K562 (cell line): ENCODE measurements around the gene ANAPC2. TPM values are rescaled to one million over a fixed set of nuclear protein-coding genes. Genes with fewer than 3 reads are reported as not detected.

Experiments used
- E2F3 ChIP-seq: fragments of 250-450 bp; sonication (Bioruptor Pico); IDR thresholded peaks from 2 replicates; pipeline ENCODE4 v1.4.0; 2020; ENCODE audit warnings: mild to moderate bottlenecking
- EGR1 ChIP-seq: fragments of 450-650 bp; conservative IDR thresholded peaks from 2 replicates; pipeline ENCODE4 v1.6.1; 2017; ENCODE audit warnings: mild to moderate bottlenecking
- ETV1 ChIP-seq: fragments of 450-650 bp; conservative IDR thresholded peaks from 2 replicates; pipeline ENCODE4 v1.6.1; 2016; ENCODE audit warnings: missing genetic modification characterization, control low read depth, low read depth, missing compliant biosample characterization
- ETV5 ChIP-seq: sonication (generic); formaldehyde crosslinking; IDR thresholded peaks from 2 replicates; pipeline ENCODE4 v1.4.0; 2020; ENCODE audit warnings: low read depth, mild to moderate bottlenecking, missing genetic modification reagents
- FIP1L1 ChIP-seq: fragments of 200-400 bp; formaldehyde crosslinking; IDR thresholded peaks from 2 replicates; pipeline ENCODE4 v1.6.1; 2018; ENCODE audit warnings: mild to moderate bottlenecking, low read depth, low read length; ENCODE audit not compliant: poor library complexity, severe bottlenecking
- GMEB1 ChIP-seq: fragments of 250-450 bp; sonication (Bioruptor Pico); IDR thresholded peaks from 2 replicates; pipeline ENCODE4 v1.4.0; 2020; ENCODE audit warnings: mild to moderate bottlenecking
- HCFC1 ChIP-seq: IDR thresholded peaks from 2 replicates; pipeline ENCODE4 v1.6.1; 2012; ENCODE audit warnings: low read depth, low read length, improper control_type of control experiment
- ID3 ChIP-seq, 2 experiments: fragments of 250-450 bp in 1 of 2; fragments of 450-650 bp in 1 of 2; sonication (Bioruptor Pico) in 1 of 2; IDR thresholded peaks; 2 replicates each; pipeline versions ENCODE4 v1.6.1 to v1.8.0; 2016 to 2021; ENCODE audit warnings: mild to moderate bottlenecking in 2 of 2, moderate library complexity in 2 of 2, missing compliant biosample characterization in 1 of 2, missing genetic modification characterization in 1 of 2
- NR2C2 ChIP-seq, 2 experiments: fragments of 200-800 bp in 1 of 2; sonication (Bioruptor generic) in 1 of 2; sonication (generic) in 1 of 2; formaldehyde crosslinking in 1 of 2; IDR thresholded peaks; 2 replicates each; pipeline versions ENCODE4 v1.6.1 to v1.8.0; 2016 to 2022; ENCODE audit warnings: mild to moderate bottlenecking in 1 of 2, missing compliant biosample characterization in 1 of 2, missing genetic modification characterization in 1 of 2, missing genetic modification reagents in 1 of 2
- PML ChIP-seq: IDR thresholded peaks from 2 replicates; pipeline ENCODE4 v1.6.1; 2012; ENCODE audit warnings: low read length, inconsistent platforms
- RB1 ChIP-seq: fragments of 450-650 bp; IDR thresholded peaks from 2 replicates; pipeline ENCODE4 v1.6.1; 2017; ENCODE audit warnings: low read depth, mild to moderate bottlenecking
- RBFOX2 ChIP-seq: fragments of 200-400 bp; formaldehyde crosslinking; IDR thresholded peaks from 2 replicates; pipeline ENCODE4 v1.6.1; 2017; ENCODE audit warnings: low read depth, mild to moderate bottlenecking, low read length, moderate library complexity
- WHSC1 ChIP-seq: IDR thresholded peaks from one replicate; pipeline ENCODE4 v1.6.1; 2012; ENCODE audit warnings: low read length, control low read depth, inconsistent platforms
- ZHX1 ChIP-seq: fragments of 150-350 bp; conservative IDR thresholded peaks from 2 replicates; pipeline ENCODE4 v1.6.1; 2014; ENCODE audit warnings: low read length
- ZMIZ1 ChIP-seq, 2 experiments: fragments of 150-350 bp in 1 of 2; IDR thresholded peaks; 2 replicates each; pipeline ENCODE4 v1.6.1; 2012 to 2016; ENCODE audit warnings: low read depth in 2 of 2, low read length in 2 of 2, mild to moderate bottlenecking in 1 of 2, moderate library complexity in 1 of 2
- ZNF232 ChIP-seq: sonication (generic); formaldehyde crosslinking; IDR thresholded peaks from 2 replicates; pipeline ENCODE4 v1.8.0; 2022; ENCODE audit warnings: mild to moderate bottlenecking, missing genetic modification reagents
- polyA plus RNA-seq, 8 experiments: library from polyadenylated mRNA; depleted of rRNA in 4 of 8; stranded (reverse) in 5 of 8; unstranded in 3 of 8; fragments of >200 nt; fragmentation: Nextera tagmentation in 2 of 8; fragmentation: Illumina TruSeq in 1 of 8; extraction: Ambion mirVana in 2 of 8; extraction: Trizol in 1 of 8; gene quantifications; 2 replicates each; pipeline versions ENCODE4 v1.2.1 to v1.2.3, GENCODE V29; 2011 to 2014; ENCODE audit warnings: inconsistent platforms in 1 of 8, missing spikeins in 1 of 8
- total RNA-seq, 7 experiments: library from RNA; depleted of rRNA in 6 of 7; stranded (reverse); fragments of >200 nt in 6 of 7; fragmentation: Illumina TruSeq in 2 of 7; extraction: Trizol in 2 of 7; gene quantifications; 2 replicates each; pipeline versions ENCODE4 v1.2.1 to v1.2.3, GENCODE V29; 2011 to 2021; ENCODE audit warnings: low replicate concordance in 1 of 7

The ANAPC2 gene
- total and polyA plus RNA-seq, 9 of the 15 experiments (the other 6 are each of a cell fraction or from before 2014, with no cell fraction given), result 0.11 to 56.5 (median 17.1) TPM; not detected in 1

GRCh38 chr9:137205126-137206069 lies 17.0 kb upstream of the ANAPC2 start, which contains the start of the genes NDOR1 and TMEM203 (continued):
- TF ChIP-seq ETV1 (tag) (peak; percentile 71), RBFOX2 (peak; percentile 94), GMEB1 (CRISPR knock-in tag) (peak; percentile 65), ZHX1 (0 out of 2 replicates have a peak, but pooled peaks have one; percentile 51), WHSC1 (no peak), ZNF232 (peak; percentile 75; the same call in 1 of the 2 replicates), FIP1L1 (peak; percentile 71), NR2C2 (CRISPR knock-in tag; IDR thresholded peaks at IDR 0.05) (0 out of 2 replicates have a peak, but pooled peaks have one; percentile 27), NR2C2 (tag; IDR thresholded peaks at IDR 0.05) (peak; percentile 73; the same call in 1 of the 2 replicates), PML (peak; percentile 44; the same call in 1 of the 2 replicates), RB1 (peak; percentile 96), ETV5 (CRISPR knock-in tag) (peak; percentile 75; the same call in 1 of the 2 replicates), ZMIZ1 (IDR thresholded peaks at IDR 0.05; ENCODE audit: low read depth in 2 of 2, low read length in 2 of 2) (peak in 1 of 2 experiments; percentile 38; a peak in 1 of 4 replicates), HCFC1 (peak; percentile 86), EGR1 (0 out of 2 replicates have a peak, but pooled peaks have one; percentile 32), E2F3 (CRISPR knock-in tag) (peak; percentile 86), ID3 (CRISPR knock-in tag; IDR thresholded peaks at IDR 0.05) (no peak), ID3 (tag; IDR thresholded peaks at IDR 0.05) (0 out of 2 replicates have a peak, but pooled peaks have one; percentile 19)
